Stimulated activated CD4-positive, alpha-beta T cell treated with anti-CD3 and anti-CD28 coated beads, Interleukin-4, amount 100 ng/mL, for 4 hours (primary cell): ENCODE measurements around the gene ACSM5.
"Not testable (repeated sequence)": the region's sequence is repeated elsewhere in the genome, so short reads cannot be mapped to it uniquely, and the experiment has no call there.

ENCODE experiments used
- DNase-seq, 2 experiments: peaks; one replicate each; pipeline ENCODE4 v3.0.0-alpha.2; 2020

ACSM5 gene

DNA sequence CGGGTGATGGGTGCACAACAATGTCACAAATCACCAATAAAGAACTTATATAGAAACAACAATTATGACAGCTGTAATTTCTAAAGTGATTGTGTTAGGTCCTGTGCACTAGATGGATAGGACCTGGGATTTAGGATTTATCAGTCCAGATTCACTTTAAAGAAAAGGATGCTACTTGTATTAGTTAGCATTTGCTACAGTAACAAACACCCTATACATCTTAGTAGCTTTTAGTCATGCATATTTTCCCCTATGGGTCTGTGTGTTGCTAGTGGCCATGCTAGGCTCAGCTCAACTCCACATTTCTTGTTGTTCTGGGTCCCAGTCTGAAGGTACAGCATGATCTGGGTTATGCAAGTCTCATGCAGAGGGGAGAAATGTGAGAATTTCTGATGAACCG, 49.9 kb downstream of the ACSM5 start:
- not testable (repeated sequence) for DNase-seq

GRCh38 chr16:20460313-20460712, 51.0 kb downstream of the ACSM5 start:
- DNase-seq: not testable (repeated sequence)

DNA sequence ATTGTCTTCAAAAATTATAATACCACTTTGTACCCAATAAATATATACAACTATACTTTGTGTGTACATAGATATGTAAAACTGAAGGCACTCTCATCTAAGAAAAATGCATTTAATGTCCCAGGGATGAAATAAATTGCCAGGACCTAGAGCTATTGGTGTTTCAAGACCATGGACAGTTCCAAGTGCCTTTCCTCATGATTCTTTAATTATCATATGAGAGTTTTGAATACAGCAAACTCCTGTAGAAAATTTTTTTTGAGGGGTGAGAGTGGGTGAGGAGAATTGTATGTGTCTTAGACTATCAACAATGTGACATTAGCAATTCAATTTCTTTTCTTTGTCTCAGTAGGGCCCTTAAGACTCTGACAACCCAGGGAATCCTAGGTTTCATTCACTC, 59.6 kb downstream of the ACSM5 start:
- DNase-seq: not testable (repeated sequence)

DNA sequence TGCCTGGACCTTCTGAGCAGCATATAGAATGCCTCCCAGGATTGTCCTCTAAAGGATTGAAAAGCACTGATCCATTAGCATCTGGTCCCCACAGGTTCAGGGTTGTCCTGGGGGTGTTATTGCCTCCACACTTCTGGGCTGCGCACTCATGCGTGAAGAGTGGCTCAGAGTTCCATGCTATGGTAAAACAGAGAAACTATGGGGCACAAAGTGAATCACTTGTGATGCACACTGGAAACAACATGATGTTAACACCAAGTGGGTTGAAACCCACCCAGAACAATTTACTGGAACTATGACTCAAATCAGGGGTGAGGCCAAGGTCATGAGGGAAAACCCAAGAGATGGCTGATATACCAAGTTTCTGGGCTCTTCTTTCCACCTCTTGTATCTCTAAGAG, 60.6 kb downstream of the ACSM5 start:
- not testable (repeated sequence) for DNase-seq

GRCh38 chr16:20470732-20471131, 61.4 kb downstream of the ACSM5 start:
- not testable (repeated sequence) for DNase-seq

DNA sequence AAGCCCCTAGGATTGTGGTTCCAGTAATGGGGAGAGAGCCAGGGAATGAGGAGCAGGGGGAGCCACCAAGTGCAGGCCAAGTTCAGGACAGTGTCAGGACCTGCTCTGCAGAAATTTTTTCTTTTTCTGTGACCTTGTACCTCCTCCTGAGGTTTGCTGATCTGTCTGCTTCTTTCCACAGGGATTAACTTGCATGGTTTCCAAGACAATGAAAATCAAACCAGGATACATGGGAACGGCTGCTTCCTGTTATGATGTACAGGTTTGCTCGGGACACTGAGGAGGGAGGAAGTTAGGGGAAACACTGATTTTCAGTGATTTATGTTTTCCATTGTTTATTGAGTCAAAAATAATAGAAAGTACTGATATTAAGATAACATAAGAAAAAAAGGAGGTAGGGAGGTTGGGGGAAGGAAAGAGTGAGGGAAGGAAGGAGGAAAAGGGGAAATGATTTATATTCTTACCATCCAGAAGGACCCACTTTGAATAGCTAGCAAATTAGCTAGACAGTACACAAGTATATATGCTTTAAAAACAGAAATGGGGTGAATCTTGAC, 67.9 kb downstream of the ACSM5 start:
- DNase-seq: not testable (repeated sequence)

GRCh38 chr16:20483989-20484388, 74.7 kb downstream of the ACSM5 start:
- DNase-seq: not testable (repeated sequence)

GRCh38 chr16:20484726-20485125, 75.4 kb downstream of the ACSM5 start:
- no peak for DNase-seq

GRCh38 chr16:20485408-20485807, 76.1 kb downstream of the ACSM5 start:
- DNase-seq: no peak
